Progenitor cell of endocrine pancreas (in vitro differentiated cells): ENCODE data around the gene KIF12. TPM values are rescaled to one million over a fixed set of nuclear protein-coding genes. Genes with fewer than 3 reads are reported as not detected.

ENCODE experiments used
- DNase-seq: peaks from one replicate; pipeline ENCODE4 v3.0.0; 2021; ENCODE audit warnings: low spot score; ENCODE audit not compliant: unreplicated experiment
- H3K27ac Mint-ChIP-seq: 2 replicates; pipeline ENCODE4 v1.8.0; 2021; ENCODE audit warnings: mild to moderate bottlenecking, moderate library complexity, mixed read lengths
- H3K27me3 Mint-ChIP-seq: 2 replicates; pipeline ENCODE4 v1.8.0; 2021; ENCODE audit warnings: mixed read lengths
- H3K36me3 Mint-ChIP-seq: 2 replicates; pipeline ENCODE4 v1.8.0; 2022; ENCODE audit warnings: mixed read lengths; ENCODE audit not compliant: insufficient read depth
- H3K4me1 Mint-ChIP-seq: 2 replicates; pipeline ENCODE4 v1.8.0; 2021; ENCODE audit warnings: low read depth, mixed read lengths
- H3K4me3 Mint-ChIP-seq: 2 replicates; pipeline ENCODE4 v1.8.0; 2021; ENCODE audit warnings: low read depth, mild to moderate bottlenecking, moderate library complexity, mixed read lengths
- H3K9me3 Mint-ChIP-seq: 2 replicates; pipeline ENCODE4 v1.8.0; 2021; ENCODE audit warnings: low read depth, mixed read lengths
- total RNA-seq: library from RNA; stranded (reverse); gene quantifications from 2 replicates; pipeline ENCODE4 v1.2.1, GENCODE V29; 2021
- TF ChIP-seq, protein P1 (sequence below): fragments of 200-600 bp; sonication (generic); IDR thresholded peaks from one replicate; pipeline ENCODE4 v1.5.0; 2021; ENCODE audit warnings: antibody characterized with exemption, mild to moderate bottlenecking; ENCODE audit not compliant: unreplicated experiment

Gene KIF12
- total RNA-seq, 1 donor from 2014 or later = 176 TPM

DNA sequence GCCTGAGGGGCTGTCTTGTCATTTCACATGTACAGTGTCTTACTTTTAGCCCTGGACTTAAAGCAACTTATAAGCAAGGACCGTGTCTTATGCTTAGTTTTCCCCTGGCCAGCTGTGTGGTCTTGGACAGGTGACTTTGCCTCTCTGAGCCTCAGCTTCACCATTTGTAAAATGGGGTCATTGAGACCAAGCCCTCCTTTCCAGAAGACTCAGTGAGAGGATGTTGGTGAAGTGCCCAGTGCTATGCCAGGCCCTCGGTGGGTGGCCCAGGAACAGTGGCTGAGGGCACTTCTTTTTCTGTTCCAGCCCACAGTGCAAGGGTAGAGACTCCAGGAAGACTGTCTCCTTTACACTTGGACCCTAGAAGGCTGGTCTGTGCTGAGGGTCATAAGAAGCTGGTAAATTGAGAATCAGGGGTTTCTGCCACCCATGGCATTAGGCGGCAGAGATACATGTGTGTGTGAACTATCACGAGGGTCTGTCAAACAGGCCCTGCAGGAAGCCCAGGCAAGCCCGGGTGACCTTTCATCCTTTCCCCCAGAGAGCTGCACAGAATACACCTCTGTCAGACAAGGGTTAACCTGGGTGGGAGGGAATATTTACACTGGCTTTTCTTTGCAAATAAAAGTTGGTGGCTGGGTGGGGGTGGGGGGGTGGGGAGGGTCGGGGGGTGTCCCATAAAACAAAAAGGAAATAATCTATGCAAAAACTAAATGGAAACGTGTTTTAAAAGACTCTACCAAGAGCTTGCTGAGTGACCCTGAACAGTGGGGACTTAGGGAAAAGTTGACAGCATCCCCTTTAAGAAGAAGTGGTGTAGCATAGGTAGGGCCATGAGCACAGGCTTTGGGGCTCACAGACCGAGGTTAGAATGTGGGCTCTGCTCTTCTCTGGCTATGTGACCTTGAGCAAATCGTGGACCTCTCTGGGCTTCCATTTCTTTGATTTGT lies 20.4 kb upstream of the KIF12 start:
- Mint-ChIP-seq H3K27ac (peak overlapping the region; percentile 97), H3K27me3 (no peaks in the 10 kb centered on the region), H3K36me3 (no peaks in the 10 kb centered on the region), H3K4me1 (peaks cover 77% of the 10 kb centered on the region), H3K4me3 (no peak overlapping the region), H3K9me3 (no peaks in the 10 kb centered on the region)
- no peak for DNase-seq
- TF ChIP-seq, protein P1, sequence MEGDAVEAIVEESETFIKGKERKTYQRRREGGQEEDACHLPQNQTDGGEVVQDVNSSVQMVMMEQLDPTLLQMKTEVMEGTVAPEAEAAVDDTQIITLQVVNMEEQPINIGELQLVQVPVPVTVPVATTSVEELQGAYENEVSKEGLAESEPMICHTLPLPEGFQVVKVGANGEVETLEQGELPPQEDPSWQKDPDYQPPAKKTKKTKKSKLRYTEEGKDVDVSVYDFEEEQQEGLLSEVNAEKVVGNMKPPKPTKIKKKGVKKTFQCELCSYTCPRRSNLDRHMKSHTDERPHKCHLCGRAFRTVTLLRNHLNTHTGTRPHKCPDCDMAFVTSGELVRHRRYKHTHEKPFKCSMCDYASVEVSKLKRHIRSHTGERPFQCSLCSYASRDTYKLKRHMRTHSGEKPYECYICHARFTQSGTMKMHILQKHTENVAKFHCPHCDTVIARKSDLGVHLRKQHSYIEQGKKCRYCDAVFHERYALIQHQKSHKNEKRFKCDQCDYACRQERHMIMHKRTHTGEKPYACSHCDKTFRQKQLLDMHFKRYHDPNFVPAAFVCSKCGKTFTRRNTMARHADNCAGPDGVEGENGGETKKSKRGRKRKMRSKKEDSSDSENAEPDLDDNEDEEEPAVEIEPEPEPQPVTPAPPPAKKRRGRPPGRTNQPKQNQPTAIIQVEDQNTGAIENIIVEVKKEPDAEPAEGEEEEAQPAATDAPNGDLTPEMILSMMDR = no peak

DNA sequence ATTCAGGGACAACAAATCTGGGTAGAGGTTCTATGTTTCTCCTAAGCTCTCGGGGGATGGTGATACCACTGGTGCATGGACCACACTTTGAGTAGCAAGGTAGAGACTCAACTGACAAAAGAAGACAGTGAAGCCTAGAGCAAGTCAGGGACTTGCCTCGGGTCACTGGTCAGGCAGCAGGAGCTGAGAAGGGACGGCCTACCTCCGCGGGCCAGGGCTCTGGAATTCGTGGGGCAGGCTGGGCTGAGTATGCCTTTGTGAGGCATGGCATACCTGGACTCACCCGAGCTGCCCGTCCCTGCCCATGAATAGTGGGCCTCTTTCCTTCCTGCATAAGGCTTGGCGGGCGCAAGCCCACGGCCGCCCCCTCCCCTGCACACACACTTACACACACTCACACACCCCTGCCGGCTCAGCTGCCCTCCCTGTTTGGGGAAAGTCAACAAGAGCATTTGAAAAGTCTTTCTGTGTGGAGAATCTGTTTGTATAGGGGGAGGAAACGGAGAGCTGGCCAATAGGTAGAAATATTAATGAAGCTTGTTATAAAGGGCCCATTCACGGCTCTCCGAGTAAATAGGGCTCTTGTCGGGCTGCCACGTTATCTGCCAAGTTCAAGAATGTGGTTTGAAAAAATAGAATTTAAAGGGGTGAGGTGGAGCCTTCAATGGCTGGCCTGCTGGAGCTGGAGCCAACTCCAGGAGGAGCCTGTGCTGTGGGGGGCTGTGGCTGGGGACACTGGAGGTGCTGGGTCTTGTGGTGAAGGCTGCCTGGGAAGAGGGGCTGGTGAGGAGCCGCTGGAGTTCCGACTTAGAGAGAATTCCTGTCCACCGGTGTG lies 19.1 kb upstream of the KIF12 start:
- Mint-ChIP-seq H3K36me3 (no peaks in the 10 kb centered on the region), H3K27ac (peak overlapping the region; percentile 97), H3K4me1 (peaks cover 71% of the 10 kb centered on the region), H3K4me3 (no peak overlapping the region), H3K9me3 (no peaks in the 10 kb centered on the region), H3K27me3 (peaks cover 4% of the 10 kb centered on the region)
- peak; percentile 46 for DNase-seq
- TF ChIP-seq, protein P1 = no peak

DNA sequence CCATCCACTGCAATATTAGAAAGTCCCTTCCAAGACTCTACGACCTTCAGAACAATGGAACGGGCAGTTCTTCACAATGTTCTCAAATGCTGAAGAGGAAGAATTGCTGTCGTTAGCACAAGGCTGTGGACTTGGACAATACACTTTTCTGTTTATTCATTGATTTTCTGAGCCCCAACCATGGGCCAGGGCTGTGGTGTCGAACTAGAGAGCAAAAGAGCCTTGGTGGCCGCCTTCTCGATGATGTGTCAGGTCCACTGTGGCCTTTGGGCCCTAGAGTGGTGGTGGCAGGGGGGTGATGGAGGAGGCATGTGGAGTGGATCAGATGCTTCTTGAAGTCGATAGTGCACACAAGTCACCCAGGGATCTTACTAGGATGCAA lies 18.5 kb upstream of the KIF12 start:
- peak overlapping the region; percentile 97 for H3K27ac Mint-ChIP-seq
- H3K4me3 Mint-ChIP-seq = no peak overlapping the region
- H3K4me1 Mint-ChIP-seq = peaks cover 67% of the 10 kb centered on the region
- DNase-seq = no peak
- TF ChIP-seq, protein P1 = no peak
- H3K27me3 Mint-ChIP-seq = peaks cover 11% of the 10 kb centered on the region
- no peaks in the 10 kb centered on the region for H3K9me3 Mint-ChIP-seq
- H3K36me3 Mint-ChIP-seq = no peaks in the 10 kb centered on the region

DNA sequence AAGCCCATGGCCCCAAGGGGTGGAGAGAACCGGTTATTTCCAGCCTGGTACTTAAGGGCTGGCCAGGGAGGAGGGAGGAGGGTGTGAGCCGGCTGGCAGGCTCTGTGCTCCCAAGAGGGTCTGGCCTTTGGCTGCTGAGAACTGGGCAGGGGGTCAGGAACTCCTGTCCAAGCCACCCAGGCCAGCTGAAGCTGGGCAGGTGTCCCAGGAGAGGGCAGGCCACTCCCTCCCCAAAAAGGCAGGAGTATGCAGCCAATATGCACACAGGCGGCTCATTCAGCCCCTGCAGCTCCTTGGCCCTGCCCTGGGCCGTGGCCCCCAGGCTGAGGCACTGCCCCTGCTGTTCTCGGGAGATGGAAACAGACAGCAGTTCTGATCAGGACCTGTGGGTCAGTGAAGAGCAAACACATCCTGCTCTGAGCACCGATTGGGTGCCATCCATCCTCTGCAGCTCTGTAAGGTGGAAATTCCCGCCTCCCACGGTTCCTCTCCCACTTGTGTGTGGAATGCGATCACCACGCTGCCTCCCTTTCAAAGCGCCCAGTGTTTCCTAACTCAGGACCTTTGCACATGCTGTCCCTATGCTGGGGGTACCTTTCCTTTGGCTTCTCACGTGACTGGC lies 17.1 kb upstream of the KIF12 start:
- H3K27ac Mint-ChIP-seq = peak overlapping the region; percentile 75
- no peak for DNase-seq
- TF ChIP-seq, protein P1 = no peak

DNA sequence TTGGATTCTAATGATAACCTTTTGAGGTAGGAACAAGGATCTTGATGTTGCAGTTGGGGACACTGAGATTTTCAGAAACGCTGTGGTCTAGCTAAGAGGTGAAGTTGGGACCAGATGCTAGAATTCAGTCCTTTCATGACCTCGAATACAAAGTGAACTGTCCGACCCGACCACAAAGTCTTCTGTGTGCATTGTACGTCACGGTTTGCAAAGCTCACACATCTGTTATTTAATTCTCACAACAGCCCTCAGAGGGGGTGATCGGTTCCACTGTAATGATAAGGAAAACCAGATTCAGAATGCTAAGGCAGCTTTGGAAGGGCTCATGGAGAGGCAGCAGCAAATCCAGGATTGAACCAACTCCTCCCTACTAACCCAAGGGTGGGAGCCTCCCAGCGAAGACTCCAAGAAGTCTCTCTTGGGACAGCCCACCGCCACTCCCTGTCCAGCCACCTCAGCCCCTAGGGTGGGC lies 16.6 kb upstream of the KIF12 start:
- H3K4me1 Mint-ChIP-seq = peaks cover 57% of the 10 kb centered on the region
- no peak overlapping the region for H3K27ac Mint-ChIP-seq
- no peak for DNase-seq
- TF ChIP-seq, protein P1 = no peak
- H3K9me3 Mint-ChIP-seq = no peaks in the 10 kb centered on the region
- H3K27me3 Mint-ChIP-seq = peaks cover 13% of the 10 kb centered on the region
- H3K36me3 Mint-ChIP-seq = no peaks in the 10 kb centered on the region
- H3K4me3 Mint-ChIP-seq = no peak overlapping the region

More for the DNA sequence above, 17.1 kb upstream of the KIF12 start:
- peaks cover 59% of the 10 kb centered on the region for H3K4me1 Mint-ChIP-seq
- H3K27me3 Mint-ChIP-seq = peaks cover 11% of the 10 kb centered on the region
- no peak overlapping the region for H3K4me3 Mint-ChIP-seq
- H3K9me3 Mint-ChIP-seq = no peaks in the 10 kb centered on the region
- H3K36me3 Mint-ChIP-seq = no peaks in the 10 kb centered on the region
